Measurements from ENCODE around the gene INPP5D. TPM values are rescaled to one million over a fixed set of nuclear protein-coding genes. Genes with fewer than 3 reads are reported as not detected.

The INPP5D gene
- total RNA-seq, 1 donor from 2014 or later = 18.3 TPM

DNA sequence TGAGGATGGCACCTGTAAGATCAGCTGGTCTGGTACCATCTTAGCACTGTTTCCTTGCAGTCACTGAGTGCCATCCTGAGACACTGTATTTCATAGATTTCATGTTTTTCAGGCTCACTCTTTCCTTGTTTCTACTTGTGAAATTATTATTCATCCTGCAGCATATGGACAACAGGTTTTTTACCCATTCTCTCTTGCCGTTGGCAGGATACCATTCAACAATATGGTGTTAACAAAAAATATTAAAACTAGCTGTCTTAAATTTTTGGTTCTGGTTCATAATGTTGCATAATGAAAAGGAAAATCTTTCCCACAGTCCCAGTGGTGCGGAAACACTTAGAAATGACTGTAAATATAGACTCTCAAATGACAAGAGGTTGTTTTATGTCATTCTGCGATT, 168.2 kb downstream of the INPP5D start:
- Mint-ChIP-seq H3K4me1 (ENCODE audit: unreplicated experiment) (no peaks in the 10 kb centered on the region), H3K36me3 (no peaks in the 10 kb centered on the region), H3K4me3 (no peak overlapping the region), H3K27me3 (peaks cover 10% of the 10 kb centered on the region), H3K9me3 (no peaks in the 10 kb centered on the region), H3K27ac (no peak overlapping the region)
- TF ChIP-seq, protein P1, sequence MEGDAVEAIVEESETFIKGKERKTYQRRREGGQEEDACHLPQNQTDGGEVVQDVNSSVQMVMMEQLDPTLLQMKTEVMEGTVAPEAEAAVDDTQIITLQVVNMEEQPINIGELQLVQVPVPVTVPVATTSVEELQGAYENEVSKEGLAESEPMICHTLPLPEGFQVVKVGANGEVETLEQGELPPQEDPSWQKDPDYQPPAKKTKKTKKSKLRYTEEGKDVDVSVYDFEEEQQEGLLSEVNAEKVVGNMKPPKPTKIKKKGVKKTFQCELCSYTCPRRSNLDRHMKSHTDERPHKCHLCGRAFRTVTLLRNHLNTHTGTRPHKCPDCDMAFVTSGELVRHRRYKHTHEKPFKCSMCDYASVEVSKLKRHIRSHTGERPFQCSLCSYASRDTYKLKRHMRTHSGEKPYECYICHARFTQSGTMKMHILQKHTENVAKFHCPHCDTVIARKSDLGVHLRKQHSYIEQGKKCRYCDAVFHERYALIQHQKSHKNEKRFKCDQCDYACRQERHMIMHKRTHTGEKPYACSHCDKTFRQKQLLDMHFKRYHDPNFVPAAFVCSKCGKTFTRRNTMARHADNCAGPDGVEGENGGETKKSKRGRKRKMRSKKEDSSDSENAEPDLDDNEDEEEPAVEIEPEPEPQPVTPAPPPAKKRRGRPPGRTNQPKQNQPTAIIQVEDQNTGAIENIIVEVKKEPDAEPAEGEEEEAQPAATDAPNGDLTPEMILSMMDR (conservative IDR thresholded peaks at IDR 0.05) = no peak
- no peak for DNase-seq (ENCODE audit: extremely low spot score, unreplicated experiment)

DNA sequence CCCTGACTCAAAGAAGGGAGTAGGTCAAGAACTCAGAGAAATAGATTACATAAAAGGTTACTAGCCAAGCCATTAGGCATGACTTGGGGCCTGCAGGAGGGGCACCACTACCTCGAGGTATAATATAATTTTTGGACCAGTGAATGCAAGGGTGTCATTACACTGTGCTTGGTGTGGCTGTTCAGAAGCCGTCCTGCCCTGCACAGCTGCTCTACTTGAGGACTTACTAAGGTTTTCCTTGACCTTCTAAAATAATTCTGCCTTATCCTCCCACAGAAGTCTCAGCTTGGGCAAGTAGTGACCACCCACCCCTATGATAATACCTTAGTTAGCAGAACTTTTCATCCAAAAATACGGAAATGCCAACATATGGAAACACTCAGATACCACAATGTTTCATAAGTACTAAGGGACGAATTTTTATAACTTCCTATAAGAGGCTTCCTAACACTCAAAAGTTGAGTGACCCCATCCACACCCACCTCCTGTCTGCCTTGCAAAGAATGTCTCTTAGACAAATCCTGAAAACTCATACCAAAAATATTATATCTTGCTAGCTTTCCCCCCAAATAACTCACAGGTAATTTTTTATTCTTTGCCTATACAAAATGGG, 173.6 kb downstream of the INPP5D start:
- Mint-ChIP-seq H3K4me3 (no peak overlapping the region), H3K27me3 (no peaks in the 10 kb centered on the region), H3K9me3 (no peaks in the 10 kb centered on the region), H3K4me1 (ENCODE audit: unreplicated experiment) (no peaks in the 10 kb centered on the region), H3K36me3 (no peaks in the 10 kb centered on the region), H3K27ac (no peak overlapping the region)
- TF ChIP-seq, protein P1 (conservative IDR thresholded peaks at IDR 0.05) = no peak
- no peak for DNase-seq (ENCODE audit: extremely low spot score, unreplicated experiment)

DNA sequence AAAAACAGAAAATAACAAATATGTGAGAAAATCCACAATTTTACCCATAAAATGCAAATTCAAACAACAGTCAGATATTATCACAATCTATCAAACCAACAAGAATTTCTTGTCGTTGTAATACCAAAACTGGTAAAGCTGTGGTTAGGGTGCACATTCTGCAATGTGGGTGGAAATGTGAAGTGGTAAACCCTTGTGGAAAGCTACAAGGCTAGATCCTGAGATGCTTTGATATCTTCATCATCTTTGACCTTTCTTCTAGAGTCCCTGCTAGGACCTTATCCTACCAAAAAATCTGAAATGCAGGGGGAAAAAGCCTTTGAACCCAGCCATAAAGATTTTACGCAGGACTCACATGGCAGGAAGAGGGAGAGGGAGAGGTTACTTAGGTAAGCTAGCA, 174.1 kb downstream of the INPP5D start:
- no peak for DNase-seq (ENCODE audit: extremely low spot score, unreplicated experiment)
- TF ChIP-seq, protein P1 (conservative IDR thresholded peaks at IDR 0.05) = no peak
- no peak overlapping the region for H3K4me3 Mint-ChIP-seq
- no peaks in the 10 kb centered on the region for H3K4me1 Mint-ChIP-seq (ENCODE audit: unreplicated experiment)
- no peaks in the 10 kb centered on the region for H3K27me3 Mint-ChIP-seq
- no peak overlapping the region for H3K27ac Mint-ChIP-seq
- H3K9me3 Mint-ChIP-seq = no peaks in the 10 kb centered on the region
- H3K36me3 Mint-ChIP-seq = no peaks in the 10 kb centered on the region

DNA sequence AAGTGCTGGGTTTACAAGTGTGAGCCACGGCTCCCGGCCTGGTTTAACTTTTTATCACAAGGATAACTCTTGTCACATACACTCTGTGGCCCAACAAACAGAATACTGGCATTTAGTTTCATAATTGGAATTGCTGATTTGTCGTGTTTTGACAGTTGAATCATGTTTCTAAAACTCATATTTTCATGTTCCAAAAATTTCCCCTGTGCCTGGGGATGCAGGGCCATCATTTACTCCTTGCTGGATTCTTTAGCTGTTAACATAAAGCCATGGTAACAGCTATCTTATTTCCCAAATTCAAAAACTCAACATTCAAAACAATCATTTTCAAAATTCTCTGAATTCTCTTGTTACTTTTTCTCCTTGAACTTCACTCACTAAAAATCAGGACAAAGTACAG, 174.9 kb downstream of the INPP5D start:
- no peaks in the 10 kb centered on the region for H3K9me3 Mint-ChIP-seq
- no peaks in the 10 kb centered on the region for H3K36me3 Mint-ChIP-seq
- no peak for DNase-seq (ENCODE audit: extremely low spot score, unreplicated experiment)
- H3K27me3 Mint-ChIP-seq = no peaks in the 10 kb centered on the region
- H3K27ac Mint-ChIP-seq = no peak overlapping the region
- no peaks in the 10 kb centered on the region for H3K4me1 Mint-ChIP-seq (ENCODE audit: unreplicated experiment)
- no peak overlapping the region for H3K4me3 Mint-ChIP-seq
- TF ChIP-seq, protein P1 (conservative IDR thresholded peaks at IDR 0.05) = no peak

DNA sequence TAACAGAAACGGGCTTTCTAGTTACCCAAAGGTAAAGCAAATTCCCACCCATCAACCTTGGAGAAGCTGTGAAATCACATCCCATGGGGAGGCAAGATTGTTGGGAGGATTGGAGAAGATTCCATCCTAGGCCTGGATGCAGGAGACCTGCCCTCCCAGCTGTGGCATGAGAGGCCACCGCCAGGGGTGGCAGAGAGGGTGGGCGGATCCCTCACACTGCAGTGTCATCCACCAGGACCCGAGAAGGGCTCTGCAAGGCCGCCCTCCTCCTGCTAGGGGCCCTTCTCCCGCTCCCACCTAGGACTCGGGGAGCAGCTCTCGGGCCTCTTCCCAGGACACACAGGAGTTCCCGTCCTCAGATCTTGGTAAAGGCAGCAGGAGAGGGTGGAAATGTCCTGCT, 175.8 kb downstream of the INPP5D start:
- TF ChIP-seq, protein P1 (conservative IDR thresholded peaks at IDR 0.05) = no peak
- Mint-ChIP-seq H3K27ac (no peak overlapping the region), H3K9me3 (no peaks in the 10 kb centered on the region), H3K4me3 (no peak overlapping the region), H3K27me3 (no peaks in the 10 kb centered on the region), H3K4me1 (ENCODE audit: unreplicated experiment) (no peaks in the 10 kb centered on the region), H3K36me3 (no peaks in the 10 kb centered on the region)
- DNase-seq (ENCODE audit: extremely low spot score, unreplicated experiment) = no peak
